Occipital lobe (tissue), 2 donors: Measurements from ENCODE around the gene CFAP299. TPM values are rescaled to one million over a fixed set of nuclear protein-coding genes. Genes with fewer than 3 reads are reported as not detected.

Experiments
- DNase-seq: peaks from one replicate; lab custom pipeline; 2025; lab: John Stamatoyannopoulos, UW
- total RNA-seq: library from RNA; depleted of rRNA; stranded (reverse); fragments of >200 nt; gene quantifications from one replicate; pipeline ENCODE4 v1.2.3, GENCODE V29; 2014

CFAP299 gene
- total RNA-seq, 1 donor from 2014 or later = 1.1 TPM

DNA sequence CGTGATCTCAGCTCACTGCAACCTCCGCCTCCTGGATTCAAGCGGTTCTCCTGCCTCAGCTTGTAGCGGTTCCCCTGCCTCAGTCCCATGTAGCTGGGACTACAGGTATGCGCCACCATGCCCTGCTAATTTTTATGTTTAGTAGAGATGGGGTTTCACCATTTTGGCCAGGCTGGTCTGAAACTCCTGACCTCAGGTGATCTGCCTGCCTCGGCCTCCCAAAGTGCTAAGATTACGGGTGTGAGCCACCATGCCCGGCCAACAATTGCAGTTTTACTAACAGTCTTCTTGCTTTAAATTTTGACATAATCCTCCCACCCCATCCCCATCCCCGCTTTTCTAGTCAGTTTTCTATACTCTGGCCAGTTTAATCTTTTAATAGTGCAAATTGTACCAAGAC is 112.0 kb downstream of the CFAP299 start:
- no peak for DNase-seq

GRCh38 chr4:80448056-80448455 is 112.5 kb downstream of the CFAP299 start:
- DNase-seq = no peak

GRCh38 chr4:80452055-80452454 is 116.5 kb downstream of the CFAP299 start:
- no peak for DNase-seq

DNA sequence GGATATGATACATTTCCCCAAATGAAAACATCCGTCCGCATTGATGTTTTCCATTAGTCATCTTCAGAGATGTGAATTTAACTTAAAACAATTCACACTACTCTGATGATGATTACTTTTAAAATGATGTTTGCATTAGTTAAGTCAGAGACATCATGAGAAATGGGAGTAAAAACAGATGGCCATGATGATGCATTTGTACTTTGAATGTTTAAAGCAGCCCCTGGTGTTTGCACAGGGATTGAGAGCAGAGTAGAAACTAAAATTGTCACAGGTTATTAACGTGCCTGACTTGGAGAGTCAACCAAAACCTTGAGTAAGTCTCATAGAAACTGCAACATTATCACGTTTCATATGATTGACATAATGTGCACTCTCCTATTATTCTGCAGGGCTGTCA is 117.2 kb downstream of the CFAP299 start:
- no peak for DNase-seq

- DNase-seq = no peak
These were observed 118.5 kb downstream of the CFAP299 start for GRCh38 chr4:80454040-80454439.

GRCh38 chr4:80454556-80454955 is 119.0 kb downstream of the CFAP299 start:
- no peak for DNase-seq

DNA sequence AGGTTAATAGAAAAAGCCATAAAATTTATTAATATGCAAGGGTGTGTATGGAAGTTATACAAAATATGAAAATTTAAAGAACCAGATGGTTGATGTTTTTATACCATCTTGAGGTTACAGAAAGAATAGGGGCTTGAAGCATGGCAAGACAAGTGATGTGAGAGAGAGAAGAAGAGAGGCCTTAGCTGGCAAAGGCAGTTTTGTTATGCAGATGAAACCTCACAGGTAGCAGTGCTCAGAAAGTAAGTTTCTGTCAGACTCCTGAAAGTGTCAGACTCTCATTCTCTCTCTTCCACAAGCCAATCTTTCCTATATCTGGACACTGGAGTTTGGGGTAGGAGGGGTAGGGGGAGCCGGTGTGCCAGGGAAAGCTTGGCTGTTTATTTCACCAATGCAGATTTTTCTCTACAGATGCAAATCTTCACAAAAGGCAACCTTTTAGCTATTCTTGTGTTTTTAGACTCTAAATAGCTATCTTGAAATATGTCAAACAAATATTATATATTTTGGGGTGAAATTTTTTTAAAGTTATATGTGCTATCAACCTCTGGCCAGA is 124.5 kb downstream of the CFAP299 start:
- DNase-seq = no peak

GRCh38 chr4:80461412-80461811 is 125.9 kb downstream of the CFAP299 start:
- no peak for DNase-seq

DNA sequence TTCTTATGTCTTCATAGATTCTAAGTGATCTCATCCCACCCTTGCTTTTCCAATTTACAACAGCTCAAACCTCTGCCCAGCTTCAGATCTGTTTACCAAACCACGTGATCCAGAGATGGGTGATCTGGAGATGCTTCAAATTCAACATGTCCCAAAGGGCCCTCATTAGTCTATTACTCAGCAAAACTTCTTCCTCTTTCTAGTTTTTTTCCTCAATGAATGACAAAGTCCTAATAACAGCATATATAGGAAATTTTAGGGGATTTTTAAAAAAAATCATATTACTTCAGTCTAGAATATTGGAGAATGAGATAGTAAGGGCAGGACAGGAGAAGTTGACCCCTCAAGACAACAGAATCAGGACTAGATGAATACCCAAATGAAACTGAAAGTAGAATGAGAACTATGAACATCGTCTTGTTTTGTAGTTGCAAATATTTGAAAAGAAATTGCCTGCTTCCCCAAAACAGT is 127.1 kb downstream of the CFAP299 start:
- no peak for DNase-seq

- DNase-seq = no peak
These were observed 128.0 kb downstream of the CFAP299 start for GRCh38 chr4:80463509-80463908.

GRCh38 chr4:80465238-80465637 is 129.7 kb downstream of the CFAP299 start:
- DNase-seq = no peak

DNA sequence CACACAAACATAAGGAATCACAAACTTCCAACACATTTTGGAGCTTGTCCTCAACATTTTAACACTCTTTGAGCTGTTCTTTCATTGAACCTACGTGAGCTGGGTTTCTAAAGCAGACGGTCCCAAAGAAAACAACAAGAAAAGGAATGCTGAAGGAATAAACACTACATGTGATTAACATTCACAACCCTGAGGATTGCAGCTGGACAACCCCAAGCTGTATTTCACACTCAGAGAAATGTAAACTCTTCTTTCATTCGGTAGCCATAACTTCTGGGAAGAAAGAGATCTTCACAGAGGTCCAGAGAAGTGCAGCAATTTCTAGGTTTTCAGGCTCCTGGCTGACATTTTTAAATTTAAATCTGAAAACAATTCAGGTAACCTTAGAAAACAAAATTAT is 130.2 kb downstream of the CFAP299 start:
- DNase-seq = no peak

DNA sequence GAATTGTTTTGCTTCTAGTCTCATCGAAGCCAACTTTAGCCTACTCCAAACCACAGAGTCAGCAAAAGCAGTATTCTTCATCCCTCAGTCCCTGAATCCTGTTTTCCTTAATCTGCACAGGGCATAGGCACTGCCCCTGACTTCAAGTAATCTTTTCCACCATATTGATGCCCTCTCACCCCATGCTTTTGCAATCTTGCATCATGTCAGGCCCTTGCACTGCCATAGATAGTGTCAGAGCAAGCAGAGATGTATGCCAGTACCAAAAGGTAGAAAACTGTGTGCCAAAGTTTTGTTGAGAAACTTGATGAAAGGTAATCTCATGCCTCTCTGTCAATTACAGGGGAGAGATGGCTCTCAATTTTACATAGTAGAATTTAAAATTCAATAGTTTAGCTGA is 131.1 kb downstream of the CFAP299 start:
- DNase-seq = no peak

DNA sequence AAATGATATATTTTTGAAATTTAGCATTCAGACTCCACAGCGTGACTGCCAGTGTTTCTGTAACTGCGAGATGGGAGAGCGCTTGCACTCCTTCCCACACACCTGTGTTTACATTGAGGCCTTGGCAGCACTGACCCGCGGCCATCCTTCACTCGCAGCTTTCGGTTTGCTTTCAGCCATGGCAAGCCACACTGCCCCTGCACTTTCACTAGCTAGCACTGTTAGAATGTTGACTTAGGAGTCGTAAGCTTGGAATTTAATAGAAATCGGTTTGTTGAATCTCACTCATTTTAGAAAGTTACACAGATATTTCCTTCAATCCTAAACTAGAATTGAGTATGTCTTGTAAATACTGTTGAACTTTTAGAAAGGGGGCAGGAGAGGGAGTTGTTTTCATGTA is 136.2 kb downstream of the CFAP299 start:
- no peak for DNase-seq

DNA sequence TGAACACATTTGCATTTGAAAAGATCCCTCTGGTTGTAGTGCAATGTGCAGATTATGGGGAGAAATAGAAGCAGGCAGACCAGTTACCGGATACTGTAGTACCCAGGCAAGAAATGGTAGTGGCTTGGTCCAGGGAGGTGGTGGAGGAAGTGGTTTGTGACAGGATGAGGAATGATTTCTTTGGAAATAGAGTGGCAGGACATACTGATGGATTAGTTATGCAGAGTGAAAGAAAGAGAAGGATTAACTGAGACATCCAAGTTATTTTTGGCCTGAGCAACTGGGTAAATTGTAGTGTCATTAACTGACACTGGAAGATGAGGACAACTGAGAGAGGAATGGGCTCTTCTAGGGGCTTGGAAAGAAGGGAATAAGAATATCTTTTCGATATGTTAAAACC is 139.7 kb downstream of the CFAP299 start:
- DNase-seq = no peak

DNA sequence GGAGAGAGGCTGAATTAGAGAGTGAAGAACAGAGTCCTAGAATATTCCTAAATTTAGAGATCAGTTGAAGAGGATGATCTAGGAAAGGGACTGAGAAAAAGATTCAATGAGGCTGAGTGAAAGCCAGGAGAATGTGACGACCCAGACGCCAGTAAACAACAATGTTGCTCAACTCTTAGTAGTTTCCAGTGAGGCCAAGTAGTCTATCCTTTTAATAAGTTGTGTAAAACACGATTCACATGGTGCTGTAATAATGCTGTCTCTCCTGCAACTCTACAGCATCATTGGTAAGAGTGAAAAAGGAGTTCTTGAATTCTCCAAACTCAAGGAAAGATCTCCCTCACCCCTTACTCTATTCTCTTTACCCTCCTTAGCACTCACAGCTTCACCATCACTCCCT is 140.3 kb downstream of the CFAP299 start:
- no peak for DNase-seq

GRCh38 chr4:80484712-80485111 is 149.2 kb downstream of the CFAP299 start:
- DNase-seq = no peak

DNA sequence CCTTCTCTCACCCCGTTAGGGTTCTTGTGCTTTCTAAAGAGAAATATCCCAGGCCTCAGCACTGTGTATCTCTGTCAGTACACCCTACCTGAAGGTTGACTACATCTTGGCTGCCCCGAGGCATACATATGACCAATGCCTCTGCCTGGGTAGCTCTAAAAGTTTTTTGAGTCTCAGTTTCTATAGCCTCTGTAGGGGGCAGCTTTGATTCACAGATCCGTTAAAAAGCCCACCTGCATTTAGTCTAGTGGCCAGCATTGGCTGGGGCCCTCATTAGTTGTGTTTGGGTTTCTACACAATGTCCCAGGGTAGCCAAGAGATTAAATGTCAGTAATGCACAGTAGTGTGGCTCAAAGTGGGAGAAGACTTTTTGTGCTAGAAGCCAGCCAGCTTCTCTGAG is 151.1 kb downstream of the CFAP299 start:
- no peak for DNase-seq

DNA sequence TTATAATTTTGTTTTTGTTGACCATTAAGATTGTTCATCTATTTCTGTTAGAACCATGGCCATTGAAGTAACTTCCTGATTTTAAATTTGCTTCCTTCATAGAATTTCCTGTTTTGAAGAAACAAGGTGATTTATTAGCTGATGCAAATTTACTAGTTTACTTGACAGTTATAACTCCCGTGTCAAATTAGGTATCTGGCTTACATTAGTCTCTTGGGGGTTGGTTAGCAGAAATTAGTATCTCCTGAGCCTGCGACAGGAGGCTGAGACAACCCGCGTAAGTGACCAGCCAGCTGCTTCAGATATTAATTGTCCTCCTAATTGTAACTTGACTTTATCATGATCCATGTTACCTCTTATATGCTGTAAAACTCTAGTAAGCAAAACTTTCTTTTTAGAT is 154.3 kb downstream of the CFAP299 start:
- DNase-seq = no peak

- DNase-seq = no peak
These were observed 157.2 kb downstream of the CFAP299 start for GRCh38 chr4:80492761-80493160.

DNA sequence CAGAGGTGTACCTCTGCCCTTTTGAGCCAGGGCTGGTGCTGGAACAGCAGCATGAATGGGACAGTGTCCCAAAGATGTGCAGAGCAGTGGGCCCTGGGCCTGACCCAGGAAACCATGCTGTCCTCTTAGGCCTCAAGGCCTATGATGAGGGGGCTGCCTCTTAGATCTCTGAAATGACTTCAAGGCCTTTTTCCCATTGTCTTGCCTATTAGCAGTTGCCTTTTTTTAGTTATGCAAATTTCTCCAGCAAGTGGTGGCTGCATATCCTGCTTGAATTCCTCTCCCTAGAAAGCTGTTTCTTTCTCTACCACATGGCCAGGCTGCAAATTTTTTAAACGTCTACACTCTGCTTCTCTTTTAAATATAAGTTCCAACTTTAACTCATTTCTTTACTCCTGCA is 160.3 kb downstream of the CFAP299 start:
- no peak for DNase-seq

DNA sequence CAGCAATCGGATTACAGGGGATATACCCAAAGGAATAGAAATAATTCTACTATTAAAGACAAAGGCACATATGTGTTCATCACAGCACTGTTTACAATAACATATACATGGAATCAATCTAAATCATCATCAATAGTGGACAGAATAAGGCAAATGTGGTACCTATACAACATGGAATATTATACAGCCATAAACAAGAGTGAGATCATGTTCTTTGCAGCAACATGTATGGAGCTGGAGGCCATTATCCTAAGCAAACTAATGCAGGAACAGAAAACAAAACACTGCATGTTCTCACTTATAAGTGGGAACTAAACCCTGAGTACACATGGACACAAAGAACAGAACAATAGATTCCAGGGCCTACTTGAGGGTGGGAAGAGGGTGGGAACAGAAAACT is 163.2 kb downstream of the CFAP299 start:
- no peak for DNase-seq

- no peak for DNase-seq
These were observed 165.1 kb downstream of the CFAP299 start for GRCh38 chr4:80500613-80501012.

- DNase-seq = no peak
These were observed 171.5 kb downstream of the CFAP299 start for GRCh38 chr4:80507077-80507476.
